ENCODE data around the gene KIF22. TPM values are rescaled to one million over a fixed set of nuclear protein-coding genes. Genes with fewer than 3 reads are reported as not detected.
"Not testable (repeated sequence)": the region's sequence is repeated elsewhere in the genome, so short reads cannot be mapped to it uniquely, and the experiment has no call there.

KIF22 gene
- total RNA-seq, 4 donors from 2014 or later, result 38.4 to 68.6 (median 57.2) TPM

GRCh38 chr16:29789775-29790182 is 772 bp upstream of the KIF22 start:
- DNase-seq, result peak; percentile 89 to 93
- intact Hi-C loops (cut with DNase I), result no loop called here
- Histone ChIP-seq H3K36me3 (no peaks in the 10 kb centered on the region), H3K4me1 (peaks cover 26% of the 10 kb centered on the region in 2 donors), H3K27ac (peak overlapping the region; percentile 77 to 89 (median 87)), H3K27me3 (no peaks in the 10 kb centered on the region), H3K9me3 (no peaks in the 10 kb centered on the region), H3K4me3 (replicated peaks in 1 of 3) (peak overlapping the region in 1 of 3 donors; percentile 78)
- no peak for TF ChIP-seq CTCF (IDR thresholded peaks at IDR 0.05)
- no peak for TF ChIP-seq POLR2A (IDR thresholded peaks at IDR 0.05)
- WGBS, 2 donors, result 48 to 57% methylated on average over 15 to 17 of the region's 20 CpGs

GRCh38 chr16:29790949-29791844 is 646 bp downstream of the KIF22 start:
- intact Hi-C loops (cut with DNase I), result no loop called here
- peaks cover 17 to 18% of the 10 kb centered on the region in 2 donors for H3K4me1 ChIP-seq
- H3K27me3 ChIP-seq, result no peaks in the 10 kb centered on the region
- H3K36me3 ChIP-seq, result no peaks in the 10 kb centered on the region
- H3K4me3 ChIP-seq (replicated peaks in 1 of 3), result peak overlapping the region; percentile 55 to 78 (median 67)
- peak overlapping the region in 2 of 3 donors; percentile 20 to 89 for H3K27ac ChIP-seq
- TF ChIP-seq POLR2A (IDR thresholded peaks at IDR 0.05) (no peak), CTCF (IDR thresholded peaks at IDR 0.05) (no peak)
- WGBS, 2 donors, result 1 to 2% methylated on average over 22 to 30 of the region's 31 CpGs
- H3K9me3 ChIP-seq, result no peaks in the 10 kb centered on the region
- DNase-seq, result no peak

- intact Hi-C loops (cut with DNase I), result no loop called here
- H3K27me3 ChIP-seq, result no peaks in the 10 kb centered on the region
- peaks cover 17 to 18% of the 10 kb centered on the region in 2 donors for H3K4me1 ChIP-seq
- no peak for TF ChIP-seq POLR2A (IDR thresholded peaks at IDR 0.05)
- TF ChIP-seq CTCF (IDR thresholded peaks at IDR 0.05), result no peak
- H3K9me3 ChIP-seq, result no peaks in the 10 kb centered on the region
- H3K4me3 ChIP-seq (replicated peaks in 1 of 3), result no peak overlapping the region
- H3K36me3 ChIP-seq, result peaks cover 4 to 5% of the 10 kb centered on the region in 2 donors
- WGBS, 2 donors, result 69 to 71% methylated on average over 9 of the region's 9 CpGs
- no peak overlapping the region for H3K27ac ChIP-seq
- DNase-seq, result no peak
These were observed 1.6 kb downstream of the KIF22 start for GRCh38 chr16:29791845-29792807.

- peaks cover 11 to 13% of the 10 kb centered on the region in 2 donors for H3K36me3 ChIP-seq
- intact Hi-C loops (cut with DNase I); DNase-seq; H3K9me3 ChIP-seq; H3K27me3 ChIP-seq; H3K4me3 ChIP-seq (replicated peaks in 1 of 3); H3K27ac ChIP-seq: not testable (repeated sequence)
- H3K4me1 ChIP-seq, result peaks cover 17 to 18% of the 10 kb centered on the region in 2 donors
- 82 to 86% methylated on average over 18 of the region's 18 CpGs for WGBS, 2 donors
These were observed 2.6 kb downstream of the KIF22 start for GRCh38 chr16:29793153-29793552.

GRCh38 chr16:29794231-29794710 is 3.7 kb downstream of the KIF22 start:
- 99 to 100% methylated on average over 3 of the region's 3 CpGs for WGBS, 2 donors
- TF ChIP-seq CTCF (IDR thresholded peaks at IDR 0.05) (no peak), POLR2A (IDR thresholded peaks at IDR 0.05) (no peak)
- Histone ChIP-seq H3K27ac (no peak overlapping the region), H3K9me3 (no peaks in the 10 kb centered on the region), H3K4me3 (replicated peaks in 1 of 3) (no peak overlapping the region), H3K27me3 (no peaks in the 10 kb centered on the region), H3K4me1 (peaks cover 16 to 18% of the 10 kb centered on the region in 2 donors), H3K36me3 (peaks cover 22 to 23% of the 10 kb centered on the region in 2 donors)
- intact Hi-C loops (cut with DNase I), result no loop called here
- DNase-seq, result no peak
